Measurements from ENCODE around the gene PCSK6. TPM values are rescaled to one million over a fixed set of nuclear protein-coding genes. Genes with fewer than 3 reads are reported as not detected.

Gene PCSK6
- total and polyA plus RNA-seq, 2 experiments from 2014 or later = 0.38 TPM; not detected in 1

GRCh38 chr15:101324524-101325177, 164.9 kb downstream of the PCSK6 start:
- no peak overlapping the region for H2AFZ ChIP-seq
- in situ Hi-C loops (cut with MboI) = no loop called here
- DNase-seq = no peak

GRCh38 chr15:101323793-101324523, 165.5 kb downstream of the PCSK6 start:
- H2AFZ ChIP-seq = no peak overlapping the region
- H3K9ac ChIP-seq = no peak overlapping the region
- H3K4me1 ChIP-seq (ENCODE audit: insufficient read depth) = no peaks in the 10 kb centered on the region
- H3K9me3 ChIP-seq (ENCODE audit: low read depth) = no peaks in the 10 kb centered on the region
- no peak overlapping the region for H3K4me3 ChIP-seq
- peaks cover 10% of the 10 kb centered on the region; the same call in 1 of the 2 replicates for H3K27me3 ChIP-seq (replicated peaks; ENCODE audit: insufficient read depth)
- in situ Hi-C loops (cut with MboI) = no loop called here
- H3K4me2 ChIP-seq (ENCODE audit: unreplicated experiment) = no peak overlapping the region
- DNase-seq = no peak
- H4K20me1 ChIP-seq (ENCODE audit: insufficient read depth) = no peaks in the 10 kb centered on the region
- no peaks in the 10 kb centered on the region for H3K36me3 ChIP-seq (ENCODE audit: low read depth)
- H3K9me2 ChIP-seq (ENCODE audit: insufficient read depth) = no peaks in the 10 kb centered on the region
- H3K79me2 ChIP-seq (ENCODE audit: insufficient read depth) = no peaks in the 10 kb centered on the region
- TF ChIP-seq EZH2phosphoT487 (IDR thresholded peaks at IDR 0.05; ENCODE audit: insufficient read depth, low read depth) (no peak), EZH2 (IDR thresholded peaks at IDR 0.05; ENCODE audit: insufficient read depth, poor library complexity, severe bottlenecking) (no peak)
- no peak overlapping the region for H3K27ac ChIP-seq
- whole genome bisulfite sequencing, 2 experiments (ENCODE audit: low coverage in 1 of 2, low lambda C conversion rate in 2 of 2, missing lambda C conversion rate in 2 of 2) = 65 to 71% methylated on average over 21 of the region's 21 CpGs
- H3F3A ChIP-seq (ENCODE audit: insufficient read depth) = no peaks in the 10 kb centered on the region

More at GRCh38 chr15:101324524-101325177, 164.9 kb downstream of the PCSK6 start:
- peaks cover 10% of the 10 kb centered on the region; the same call in 1 of the 2 replicates for H3K27me3 ChIP-seq (replicated peaks; ENCODE audit: insufficient read depth)
- H4K20me1 ChIP-seq (ENCODE audit: insufficient read depth) = no peaks in the 10 kb centered on the region
- H3K4me3 ChIP-seq = no peak overlapping the region
- no peak overlapping the region for H3K27ac ChIP-seq
- 64 to 71% methylated on average over 13 of the region's 13 CpGs for WGBS, 2 experiments (ENCODE audit: low coverage in 1 of 2, low lambda C conversion rate in 2 of 2, missing lambda C conversion rate in 2 of 2)
- no peaks in the 10 kb centered on the region for H3K9me3 ChIP-seq (ENCODE audit: low read depth)
- TF ChIP-seq EZH2phosphoT487 (IDR thresholded peaks at IDR 0.05; ENCODE audit: insufficient read depth, low read depth) (no peak), EZH2 (IDR thresholded peaks at IDR 0.05; ENCODE audit: insufficient read depth, poor library complexity, severe bottlenecking) (no peak)
- no peaks in the 10 kb centered on the region for H3K4me1 ChIP-seq (ENCODE audit: insufficient read depth)
- no peaks in the 10 kb centered on the region for H3K36me3 ChIP-seq (ENCODE audit: low read depth)
- H3K9ac ChIP-seq = no peak overlapping the region
- H3K4me2 ChIP-seq (ENCODE audit: unreplicated experiment) = no peak overlapping the region
- no peaks in the 10 kb centered on the region for H3K79me2 ChIP-seq (ENCODE audit: insufficient read depth)
- no peaks in the 10 kb centered on the region for H3F3A ChIP-seq (ENCODE audit: insufficient read depth)
- no peaks in the 10 kb centered on the region for H3K9me2 ChIP-seq (ENCODE audit: insufficient read depth)

GRCh38 chr15:101322854-101323477, 166.5 kb downstream of the PCSK6 start:
- Histone ChIP-seq H3K9ac (no peak overlapping the region), H3K79me2 (ENCODE audit: insufficient read depth) (no peaks in the 10 kb centered on the region), H3K4me2 (ENCODE audit: unreplicated experiment) (no peak overlapping the region), H3K9me2 (ENCODE audit: insufficient read depth) (no peaks in the 10 kb centered on the region), H3K9me3 (ENCODE audit: low read depth) (no peaks in the 10 kb centered on the region), H2AFZ (no peak overlapping the region), H3K4me1 (ENCODE audit: insufficient read depth) (no peaks in the 10 kb centered on the region), H3F3A (ENCODE audit: insufficient read depth) (no peaks in the 10 kb centered on the region), H4K20me1 (ENCODE audit: insufficient read depth) (no peaks in the 10 kb centered on the region), H3K36me3 (ENCODE audit: low read depth) (no peaks in the 10 kb centered on the region), H3K27ac (no peak overlapping the region), H3K27me3 (replicated peaks; ENCODE audit: insufficient read depth) (peaks cover 10% of the 10 kb centered on the region; the same call in 1 of the 2 replicates), H3K4me3 (no peak overlapping the region)
- in situ Hi-C loops (cut with MboI) = no loop called here
- no peak for TF ChIP-seq EZH2 (IDR thresholded peaks at IDR 0.05; ENCODE audit: insufficient read depth, poor library complexity, severe bottlenecking)
- no peak for TF ChIP-seq EZH2phosphoT487 (IDR thresholded peaks at IDR 0.05; ENCODE audit: insufficient read depth, low read depth)
- WGBS, 2 experiments (ENCODE audit: low coverage in 1 of 2, low lambda C conversion rate in 2 of 2, missing lambda C conversion rate in 2 of 2) = 62 to 65% methylated on average over 17 of the region's 17 CpGs
- DNase-seq = no peak

- no peaks in the 10 kb centered on the region for H3K9me3 ChIP-seq (ENCODE audit: low read depth)
- no peak overlapping the region for H3K27ac ChIP-seq
- no peaks in the 10 kb centered on the region for H3K79me2 ChIP-seq (ENCODE audit: insufficient read depth)
- no peaks in the 10 kb centered on the region for H3K36me3 ChIP-seq (ENCODE audit: low read depth)
- no peak for DNase-seq
- H3F3A ChIP-seq (ENCODE audit: insufficient read depth) = no peaks in the 10 kb centered on the region
- H3K9ac ChIP-seq = no peak overlapping the region
- H4K20me1 ChIP-seq (ENCODE audit: insufficient read depth) = no peaks in the 10 kb centered on the region
- WGBS, 2 experiments (ENCODE audit: low coverage in 1 of 2, low lambda C conversion rate in 2 of 2, missing lambda C conversion rate in 2 of 2) = 63 to 66% methylated on average over 21 of the region's 21 CpGs
- peaks cover 10% of the 10 kb centered on the region; the same call in 1 of the 2 replicates for H3K27me3 ChIP-seq (replicated peaks; ENCODE audit: insufficient read depth)
- no peak overlapping the region for H2AFZ ChIP-seq
- no peak for TF ChIP-seq EZH2phosphoT487 (IDR thresholded peaks at IDR 0.05; ENCODE audit: insufficient read depth, low read depth)
- no peak for TF ChIP-seq EZH2 (IDR thresholded peaks at IDR 0.05; ENCODE audit: insufficient read depth, poor library complexity, severe bottlenecking)
- no peaks in the 10 kb centered on the region for H3K9me2 ChIP-seq (ENCODE audit: insufficient read depth)
- in situ Hi-C loops (cut with MboI) = no loop called here
- no peaks in the 10 kb centered on the region for H3K4me1 ChIP-seq (ENCODE audit: insufficient read depth)
- no peak overlapping the region for H3K4me3 ChIP-seq
- H3K4me2 ChIP-seq (ENCODE audit: unreplicated experiment) = no peak overlapping the region
These were observed 167.4 kb downstream of the PCSK6 start for GRCh38 chr15:101322016-101322695.
